ENCODE data around the gene TMEM131L. TPM values are rescaled to one million over a fixed set of nuclear protein-coding genes. Genes with fewer than 3 reads are reported as not detected.

The TMEM131L gene
- total RNA-seq, 1 experiment from 2014 or later, result 14.6 TPM

DNA sequence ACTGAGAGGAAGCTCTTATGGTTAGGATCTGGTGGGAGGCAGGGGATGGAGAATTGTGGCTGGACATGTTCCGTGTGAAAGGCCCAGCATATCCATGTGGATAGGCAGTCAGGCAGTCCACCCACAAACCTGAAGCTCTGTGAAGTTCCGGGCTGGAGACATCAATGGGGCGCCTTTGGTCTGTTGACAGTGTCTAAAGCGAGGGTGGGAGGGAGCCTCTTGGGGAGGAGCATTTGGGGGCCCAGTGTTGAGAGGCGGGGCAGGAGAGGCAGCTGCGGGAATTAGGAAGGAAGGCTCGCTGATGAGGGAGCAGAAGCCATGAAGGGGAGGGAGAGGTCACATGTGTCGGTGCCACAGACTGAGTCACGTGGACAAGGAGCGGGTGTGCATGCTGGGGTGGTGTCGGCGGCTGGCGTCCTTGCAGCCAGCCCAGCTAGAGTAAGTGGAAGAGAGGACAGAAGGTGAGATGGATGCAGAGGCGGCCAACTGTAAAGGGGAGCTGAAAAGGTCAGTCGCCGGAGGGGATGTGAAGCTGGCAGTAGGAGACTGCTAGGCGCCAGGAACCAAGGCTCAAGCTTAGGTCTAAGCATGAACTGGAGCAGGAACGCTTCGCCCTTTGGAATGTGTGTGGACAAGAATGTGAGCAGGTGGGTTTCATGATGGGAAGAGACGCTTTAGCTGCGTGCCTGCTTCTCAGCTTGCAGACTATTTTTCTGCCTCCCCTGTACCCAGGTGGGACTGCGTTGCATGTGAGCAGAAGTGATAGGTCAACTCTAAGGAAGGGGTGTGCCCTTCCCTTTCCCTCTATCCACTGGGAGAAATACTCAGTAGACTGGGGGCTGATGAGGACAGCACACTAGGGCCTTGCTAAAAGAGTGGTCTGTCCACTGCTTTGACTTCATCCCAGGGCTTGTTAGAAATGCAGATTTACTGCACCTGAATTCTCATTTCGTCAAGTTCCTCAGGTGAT lies 174.0 kb downstream of the TMEM131L start:
- no peaks in the 10 kb centered on the region for H3K27me3 Mint-ChIP-seq (ENCODE audit: low read depth)
- Histone ChIP-seq H2AK5ac (ENCODE audit: insufficient read length, low read length) (no peak overlapping the region), H3T11ph (ENCODE audit: low read length) (no peak overlapping the region), H3K18ac (ENCODE audit: insufficient read length, low read depth, low read length) (no peak overlapping the region), H4K5ac (ENCODE audit: insufficient read length, low read depth, low read length) (no peak overlapping the region), H3K4me2 (ENCODE audit: insufficient read depth, insufficient read length, low read length) (no peak overlapping the region), H3K27ac (ENCODE audit: insufficient read length, low read depth, low read length) (no peak overlapping the region), H2BK20ac (ENCODE audit: low read depth, low read length, poor library complexity, severe bottlenecking) (no peak overlapping the region), H4K8ac (replicated peaks; ENCODE audit: insufficient read length, low read depth, low read length) (no peak overlapping the region), H2BK12ac (ENCODE audit: insufficient read length, low read depth, low read length) (no peak overlapping the region), H3K4ac (ENCODE audit: low read depth, low read length) (no peak overlapping the region), H4K20me1 (ENCODE audit: control insufficient read depth, insufficient read depth, insufficient read length) (no peaks in the 10 kb centered on the region), H3K23me2 (ENCODE audit: insufficient read length, low read depth, low read length, poor library complexity, severe bottlenecking) (no peaks in the 10 kb centered on the region), H4K91ac (ENCODE audit: insufficient read length, low read depth, low read length) (no peak overlapping the region), H3K9me3 (ENCODE audit: control insufficient read depth, low read depth, low read length) (no peaks in the 10 kb centered on the region), H3K14ac (ENCODE audit: insufficient read depth, low read length) (no peak overlapping the region), H2BK5ac (ENCODE audit: insufficient read length, low read length) (no peak overlapping the region), H3K23ac (ENCODE audit: insufficient read length, low read depth, low read length) (no peak overlapping the region), H3K79me1 (ENCODE audit: insufficient read depth, low read depth, low read length, poor library complexity, severe bottlenecking) (no peaks in the 10 kb centered on the region), H2BK120ac (ENCODE audit: low read depth, low read length, poor library complexity, severe bottlenecking) (no peak overlapping the region), H3K4me1 (ENCODE audit: insufficient read depth, low read length) (no peaks in the 10 kb centered on the region; the same call in 1 of the 2 replicates), H3K9ac (ENCODE audit: extremely low read depth, insufficient read length, low read length) (no peak overlapping the region), H3K27me3 (ENCODE audit: insufficient read depth, low read length) (no peaks in the 10 kb centered on the region), H2BK15ac (ENCODE audit: low read depth, low read length) (no peak overlapping the region), H3K79me2 (ENCODE audit: insufficient read depth, low read length) (no peaks in the 10 kb centered on the region), H2AFZ (ENCODE audit: low read length) (no peak overlapping the region), H3K56ac (ENCODE audit: insufficient read length, low read depth, low read length) (no peak overlapping the region)
- no peak for TF ChIP-seq CTCF (conservative IDR thresholded peaks at IDR 0.05)
- H3K9me3 Mint-ChIP-seq, result peaks cover 3% of the 10 kb centered on the region in 2 experiments; a peak in 4 of 5 replicates
- no CpG with 5 or more reads among the region's 23 CpGs for WGBS (ENCODE audit: extremely low coverage, insufficient read length, low lambda C conversion rate)
- DNase-seq, result no peak
- H3K4me3 Mint-ChIP-seq, result no peak overlapping the region
- peaks cover 7 to 10% of the 10 kb centered on the region in 2 experiments for H3K4me1 Mint-ChIP-seq
- H3K36me3 Mint-ChIP-seq (ENCODE audit: insufficient read depth in 1 of 3, low read depth in 3 of 3), result peaks cover 12 to 21% (median 18%) of the 10 kb centered on the region in 3 experiments; a peak in 6 of 7 replicates
- peak overlapping the region in 1 of 3 experiments; percentile 13; a peak in 3 of 7 replicates for H3K27ac Mint-ChIP-seq

All from H9 (cell line).